OCI-LY7 (cell line): Measurements from ENCODE around the gene HRH1. TPM values are rescaled to one million over a fixed set of nuclear protein-coding genes. Genes with fewer than 3 reads are reported as not detected.

Experiments used
- BruUV-seq: library from RNA; stranded (reverse); fragments of 400-500 nt; replicated peaks from 2 replicates; lab custom pipeline; 2021; lab: Mats Ljungman, UMichigan
- CTCF ChIA-PET: fragments of 300-600 bp; sonication (Branson Sonifier 250); formaldehyde crosslinking; loops from one replicate; lab custom pipeline; 2022; ENCODE audit warnings: antibody characterized with exemption; ENCODE audit not compliant: unreplicated experiment; lab: Charles Lee
- POLR2A ChIA-PET: fragments of 300-600 bp; sonication (Branson Sonifier 250); formaldehyde crosslinking; loops from one replicate; lab custom pipeline; 2022; ENCODE audit warnings: antibody characterized with exemption; lab: Charles Lee
- DNase-seq: peaks from one replicate; pipeline ENCODE4 v3.0.0-alpha.2; 2015; ENCODE audit warnings: low spot score
- H2AFZ ChIP-seq: fragments of 200-600 bp; sonication (generic), shearing (Covaris generic); 2 replicates; pipeline ENCODE4 v1.6.1; 2014; ENCODE audit warnings: mild to moderate bottlenecking, antibody characterized with exemption, low read length, moderate library complexity
- H3K27ac ChIP-seq: fragments of 200-600 bp; sonication (generic); 2 replicates; pipeline ENCODE4 v1.5.1; 2014; ENCODE audit warnings: mixed run types, low read depth, mild to moderate bottlenecking, moderate library complexity, low read length, inconsistent platforms; ENCODE audit not compliant: poor library complexity, severe bottlenecking
- H3K36me3 ChIP-seq: fragments of 200-600 bp; sonication (generic); 2 replicates; pipeline ENCODE4 v1.6.1; 2014; ENCODE audit warnings: mild to moderate bottlenecking, antibody characterized with exemption, low read length, moderate library complexity, mixed read lengths; ENCODE audit not compliant: insufficient read depth
- H3K4me1 ChIP-seq: fragments of 200-600 bp; sonication (generic); 2 replicates; pipeline ENCODE4 v1.5.1; 2014; ENCODE audit warnings: mild to moderate bottlenecking, low read length; ENCODE audit not compliant: insufficient read depth, poor library complexity, severe bottlenecking
- H3K4me2 ChIP-seq: fragments of 200-600 bp; sonication (generic); 2 replicates; pipeline ENCODE4 v1.6.1; 2014; ENCODE audit warnings: mild to moderate bottlenecking, low read length
- H3K4me3 ChIP-seq: fragments of 200-600 bp; sonication (generic); 2 replicates; pipeline ENCODE4 v1.5.1; 2014; ENCODE audit warnings: mild to moderate bottlenecking, low read depth, low read length; ENCODE audit not compliant: poor library complexity, severe bottlenecking
- H3K79me2 ChIP-seq: fragments of 200-600 bp; sonication (generic); 2 replicates; pipeline ENCODE4 v1.6.1; 2016; ENCODE audit warnings: low read depth, mild to moderate bottlenecking, low read length, moderate library complexity, mixed read lengths; ENCODE audit not compliant: insufficient read depth
- H3K9me2 ChIP-seq: fragments of 200-600 bp; sonication (generic); 2 replicates; pipeline ENCODE4 v1.6.1; 2016; ENCODE audit warnings: mild to moderate bottlenecking, low read length, mixed read lengths; ENCODE audit not compliant: insufficient read depth
- H3K9me3 ChIP-seq: fragments of 200-600 bp; sonication (generic); 2 replicates; pipeline ENCODE4 v1.6.1; 2014; ENCODE audit warnings: mild to moderate bottlenecking, mixed run types, low read length, mixed read lengths
- H4K20me1 ChIP-seq: fragments of 200-600 bp; sonication (generic); 2 replicates; pipeline ENCODE4 v1.6.1; 2014; ENCODE audit warnings: mild to moderate bottlenecking, antibody characterized with exemption, low read length, moderate library complexity, mixed read lengths; ENCODE audit not compliant: insufficient read depth
- EZH2phosphoT487 ChIP-seq: fragments of 200-600 bp; sonication (generic); IDR thresholded peaks from 2 replicates; pipeline ENCODE4 v1.6.1; 2018; ENCODE audit warnings: low read depth, borderline replicate concordance, mild to moderate bottlenecking, mixed run types, antibody characterized with exemption, low read length, moderate library complexity, mixed read lengths
- intact Hi-C: fragments of 100-400 bp; cut with micrococcal nuclease; formaldehyde crosslinking; loops from one replicate; pipeline ENCODE4 v1.10.0; 2022; ENCODE audit not compliant: unreplicated experiment
- total RNA-seq, 2 experiments: library from RNA; depleted of rRNA in 1 of 2; stranded (reverse); fragments of >200 nt in 1 of 2; shearing (Covaris generic) in 1 of 2; gene quantifications; 2 replicates each; pipeline ENCODE4 v1.2.3, GENCODE V29; 2014 to 2022
- TF ChIP-seq, protein P1 (sequence below): fragments of 200-600 bp; sonication (generic); conservative IDR thresholded peaks from 2 replicates; pipeline ENCODE4 v1.5.1; 2014; ENCODE audit warnings: mild to moderate bottlenecking, antibody characterized with exemption, low read length, moderate library complexity, mixed read lengths

Gene HRH1
- total RNA-seq, 2 experiments from 2014 or later = not detected

DNA sequence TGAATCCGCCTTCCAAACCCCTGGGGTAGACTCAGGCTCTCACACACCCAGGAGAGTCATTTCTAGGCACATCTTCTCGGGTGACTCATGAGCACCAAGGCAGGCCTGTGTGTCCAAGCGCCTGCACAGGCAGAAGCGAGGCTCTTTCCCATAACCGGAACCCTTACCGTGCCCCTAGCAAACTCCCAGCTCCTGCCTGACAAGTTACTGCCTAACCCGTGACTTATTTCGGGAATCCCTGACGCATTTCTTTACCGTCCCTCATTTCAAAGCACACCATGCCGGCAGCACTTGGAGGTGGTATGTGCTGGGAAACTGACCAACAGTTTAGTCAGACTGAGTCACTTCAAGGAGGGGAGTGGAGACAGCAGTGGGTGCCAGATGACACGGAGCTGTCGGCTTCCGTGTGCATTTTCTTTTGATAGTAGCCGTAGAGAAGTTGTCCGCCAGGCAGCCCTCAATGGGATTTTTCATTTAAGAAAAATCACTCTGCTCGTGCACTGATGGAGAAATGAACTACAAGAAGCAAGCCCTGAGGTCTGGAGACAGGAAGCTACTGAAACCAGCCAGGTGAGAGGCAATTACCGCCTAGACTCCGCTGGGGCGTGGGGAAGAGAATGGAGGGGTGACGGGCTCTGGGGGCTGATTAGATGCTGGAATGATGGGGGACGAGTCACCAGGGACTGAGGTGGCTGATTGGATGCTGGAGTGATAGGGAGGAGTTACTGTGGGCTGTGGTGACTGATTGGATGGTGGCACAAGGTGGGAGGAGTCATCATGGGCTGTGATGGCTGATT, 17.3 kb upstream of the HRH1 start:
- BruUV-seq = no TSS peak
- no peak overlapping the region for H3K4me2 ChIP-seq

DNA sequence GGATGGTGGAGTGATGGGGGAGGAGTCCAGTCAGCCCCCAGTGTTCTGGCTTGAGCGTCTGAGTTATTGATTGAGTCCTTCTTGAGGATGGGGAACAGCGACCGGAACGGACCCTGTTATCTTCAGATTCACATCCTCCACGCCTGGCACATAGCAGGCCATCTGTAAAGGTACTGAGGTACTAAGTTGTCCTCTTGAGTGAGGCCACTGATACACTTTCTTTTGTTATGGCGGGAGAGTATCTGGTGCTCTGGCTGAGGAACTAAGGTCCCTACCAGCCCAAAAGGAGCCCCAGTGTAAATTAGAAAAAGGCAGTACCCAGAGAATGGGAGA, 16.7 kb upstream of the HRH1 start:
- no TSS peak for BruUV-seq
- Histone ChIP-seq H3K9me3 (no peaks in the 10 kb centered on the region), H3K79me2 (no peaks in the 10 kb centered on the region), H3K36me3 (no peaks in the 10 kb centered on the region), H3K27ac (no peak overlapping the region), H3K9me2 (no peaks in the 10 kb centered on the region), H3K4me3 (no peak overlapping the region), H3K4me2 (no peak overlapping the region), H3K4me1 (no peaks in the 10 kb centered on the region), H4K20me1 (no peaks in the 10 kb centered on the region), H2AFZ (no peak overlapping the region)
- intact Hi-C loops = no loop called here
- no peak for DNase-seq
- CTCF ChIA-PET = no interaction called here
- POLR2A ChIA-PET = no interaction called here
- TF ChIP-seq, protein P1, sequence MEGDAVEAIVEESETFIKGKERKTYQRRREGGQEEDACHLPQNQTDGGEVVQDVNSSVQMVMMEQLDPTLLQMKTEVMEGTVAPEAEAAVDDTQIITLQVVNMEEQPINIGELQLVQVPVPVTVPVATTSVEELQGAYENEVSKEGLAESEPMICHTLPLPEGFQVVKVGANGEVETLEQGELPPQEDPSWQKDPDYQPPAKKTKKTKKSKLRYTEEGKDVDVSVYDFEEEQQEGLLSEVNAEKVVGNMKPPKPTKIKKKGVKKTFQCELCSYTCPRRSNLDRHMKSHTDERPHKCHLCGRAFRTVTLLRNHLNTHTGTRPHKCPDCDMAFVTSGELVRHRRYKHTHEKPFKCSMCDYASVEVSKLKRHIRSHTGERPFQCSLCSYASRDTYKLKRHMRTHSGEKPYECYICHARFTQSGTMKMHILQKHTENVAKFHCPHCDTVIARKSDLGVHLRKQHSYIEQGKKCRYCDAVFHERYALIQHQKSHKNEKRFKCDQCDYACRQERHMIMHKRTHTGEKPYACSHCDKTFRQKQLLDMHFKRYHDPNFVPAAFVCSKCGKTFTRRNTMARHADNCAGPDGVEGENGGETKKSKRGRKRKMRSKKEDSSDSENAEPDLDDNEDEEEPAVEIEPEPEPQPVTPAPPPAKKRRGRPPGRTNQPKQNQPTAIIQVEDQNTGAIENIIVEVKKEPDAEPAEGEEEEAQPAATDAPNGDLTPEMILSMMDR = no peak
- TF ChIP-seq EZH2phosphoT487 = no peak

More for the DNA sequence above, 17.3 kb upstream of the HRH1 start:
- POLR2A ChIA-PET = no interaction called here
- no peaks in the 10 kb centered on the region for H3K9me2 ChIP-seq
- no peaks in the 10 kb centered on the region for H3K79me2 ChIP-seq
- no peaks in the 10 kb centered on the region for H3K36me3 ChIP-seq
- no peaks in the 10 kb centered on the region for H4K20me1 ChIP-seq
- intact Hi-C loops = no loop called here
- H2AFZ ChIP-seq = no peak overlapping the region
- no peak overlapping the region for H3K4me3 ChIP-seq
- H3K9me3 ChIP-seq = no peaks in the 10 kb centered on the region
- no peaks in the 10 kb centered on the region for H3K4me1 ChIP-seq
- CTCF ChIA-PET = no interaction called here
- TF ChIP-seq, protein P1 = no peak
- TF ChIP-seq EZH2phosphoT487 = no peak
- H3K27ac ChIP-seq = no peak overlapping the region
- no peak for DNase-seq

GRCh38 chr3:11138371-11138770, 15.9 kb upstream of the HRH1 start:
- H3K9me3 ChIP-seq = no peaks in the 10 kb centered on the region
- H3K4me3 ChIP-seq = no peak overlapping the region
- DNase-seq = no peak
- no peak overlapping the region for H3K27ac ChIP-seq
- H3K36me3 ChIP-seq = no peaks in the 10 kb centered on the region
- TF ChIP-seq, protein P1 = no peak
- TF ChIP-seq EZH2phosphoT487 = no peak
- intact Hi-C loops = no loop called here
- no peaks in the 10 kb centered on the region for H3K9me2 ChIP-seq
- H3K4me1 ChIP-seq = no peaks in the 10 kb centered on the region
- no peaks in the 10 kb centered on the region for H3K79me2 ChIP-seq
- ChIA-PET CTCF (no interaction called here), POLR2A (interaction anchor here (0.7 kb wide), 1 partner anchor 117 kb away, joined by 3 read pairs; no protein-coding TSS in a partner anchor)
- no peaks in the 10 kb centered on the region for H4K20me1 ChIP-seq
- H2AFZ ChIP-seq = no peak overlapping the region
- no peak overlapping the region for H3K4me2 ChIP-seq
- no TSS peak for BruUV-seq
